C4-2B (cell line): ENCODE results near the gene COG5.

ENCODE experiments used
- ZFX ChIP-seq: fragments of 450-650 bp; IDR thresholded peaks from 2 replicates; pipeline ENCODE4 v1.6.1; 2017
- TF ChIP-seq, protein P1 (sequence below): fragments of 450-650 bp; conservative IDR thresholded peaks from 2 replicates; pipeline ENCODE4 v1.5.1; 2017; ENCODE audit warnings: mild to moderate bottlenecking

DNA sequence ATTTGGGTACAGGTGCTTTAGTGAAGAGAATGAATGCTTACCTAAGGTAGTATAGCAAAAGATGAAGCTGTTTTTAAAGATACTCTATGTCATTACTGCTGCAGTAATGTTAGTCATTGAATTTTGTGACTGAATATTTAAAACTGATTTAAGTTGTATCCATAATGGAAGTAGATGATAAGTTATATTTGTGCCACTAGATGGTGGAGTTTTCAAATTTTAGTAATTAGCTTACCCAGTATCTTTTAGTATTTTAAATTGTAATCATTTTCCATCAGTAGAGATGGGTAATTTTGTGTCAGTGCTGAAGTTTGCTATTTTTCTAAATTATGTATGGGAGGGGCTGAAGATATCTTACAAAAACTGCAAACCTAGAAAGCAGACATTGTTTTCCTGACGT lies 369.7 kb downstream of the COG5 start:
- TF ChIP-seq, protein P1, sequence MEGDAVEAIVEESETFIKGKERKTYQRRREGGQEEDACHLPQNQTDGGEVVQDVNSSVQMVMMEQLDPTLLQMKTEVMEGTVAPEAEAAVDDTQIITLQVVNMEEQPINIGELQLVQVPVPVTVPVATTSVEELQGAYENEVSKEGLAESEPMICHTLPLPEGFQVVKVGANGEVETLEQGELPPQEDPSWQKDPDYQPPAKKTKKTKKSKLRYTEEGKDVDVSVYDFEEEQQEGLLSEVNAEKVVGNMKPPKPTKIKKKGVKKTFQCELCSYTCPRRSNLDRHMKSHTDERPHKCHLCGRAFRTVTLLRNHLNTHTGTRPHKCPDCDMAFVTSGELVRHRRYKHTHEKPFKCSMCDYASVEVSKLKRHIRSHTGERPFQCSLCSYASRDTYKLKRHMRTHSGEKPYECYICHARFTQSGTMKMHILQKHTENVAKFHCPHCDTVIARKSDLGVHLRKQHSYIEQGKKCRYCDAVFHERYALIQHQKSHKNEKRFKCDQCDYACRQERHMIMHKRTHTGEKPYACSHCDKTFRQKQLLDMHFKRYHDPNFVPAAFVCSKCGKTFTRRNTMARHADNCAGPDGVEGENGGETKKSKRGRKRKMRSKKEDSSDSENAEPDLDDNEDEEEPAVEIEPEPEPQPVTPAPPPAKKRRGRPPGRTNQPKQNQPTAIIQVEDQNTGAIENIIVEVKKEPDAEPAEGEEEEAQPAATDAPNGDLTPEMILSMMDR, result peak; percentile 50
- no peak for TF ChIP-seq ZFX
